ENCODE data around the gene ZDHHC11. TPM values are rescaled to one million over a fixed set of nuclear protein-coding genes. Genes with fewer than 3 reads are reported as not detected.
A peak's percentile ranks its signal among the peaks of the same experiment; 100 is the strongest.
"Not testable (repeated sequence)": the region's sequence is repeated elsewhere in the genome, so short reads cannot be mapped to it uniquely, and the experiment has no call there.

ZDHHC11 gene
- total RNA-seq, 5 donors from 2014 or later (not counting 1 experiment from before 2014, with no cell fraction given), result 6.5 to 38.0 (median 11.6) TPM

DNA sequence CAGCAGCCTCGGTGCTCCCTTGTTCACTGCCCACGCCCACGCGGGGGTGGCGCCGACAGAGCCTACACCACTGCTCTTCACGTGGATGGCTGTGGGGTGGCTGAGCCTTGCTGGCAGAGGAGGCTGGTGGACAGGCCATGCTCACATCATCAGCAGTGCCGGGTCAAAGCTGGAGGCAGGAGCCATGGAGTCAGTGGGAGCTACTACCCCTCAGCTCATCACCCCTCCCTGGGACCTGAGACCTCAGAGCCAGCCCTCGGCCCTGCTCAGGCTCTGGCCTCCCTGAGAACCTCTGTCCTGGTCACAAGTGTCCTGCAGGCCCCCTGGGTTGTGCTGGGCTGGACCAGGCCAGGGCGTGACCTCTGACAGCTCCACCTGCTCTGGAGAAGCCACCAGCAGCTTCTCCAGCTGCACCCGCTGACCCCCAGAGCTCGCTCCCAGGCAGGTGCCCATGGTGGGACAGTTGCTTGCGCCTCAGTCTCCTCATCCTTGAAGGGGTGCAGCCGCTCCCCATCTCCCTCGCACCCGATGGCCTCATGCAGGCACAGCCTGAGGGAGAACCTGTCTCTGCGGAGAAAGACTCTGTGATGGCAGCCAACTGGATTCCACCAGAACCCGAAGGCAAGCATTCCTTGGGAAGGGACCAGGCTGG, 75.8 kb downstream of the ZDHHC11 start:
- H3K27ac ChIP-seq (ENCODE audit: low read length); H3K36me3 Mint-ChIP-seq; H3K27me3 Mint-ChIP-seq; H3K4me3 Mint-ChIP-seq; ATAC-seq (replicated peaks in 1 of 4); H3K27ac Mint-ChIP-seq; H3K4me1 Mint-ChIP-seq; H3K9me3 ChIP-seq; H3K4me1 ChIP-seq (ENCODE audit: control insufficient read depth in 1 of 2, extremely low read depth in 1 of 2, insufficient read depth in 2 of 2, low read length in 2 of 2); H3K36me3 ChIP-seq (ENCODE audit: control insufficient read depth in 2 of 2, extremely low read depth in 1 of 2, insufficient read depth in 1 of 2, low read length in 1 of 2); H3K9me3 Mint-ChIP-seq; CTCF ChIA-PET; H3K27me3 ChIP-seq (replicated peaks in 1 of 2; ENCODE audit: control insufficient read depth in 2 of 2, extremely low read depth in 1 of 2, insufficient read depth in 2 of 2, low read length in 1 of 2); H3K4me3 ChIP-seq (ENCODE audit: control insufficient read depth in 1 of 2, extremely low read depth in 1 of 2, low read length in 1 of 2); POLR2A ChIA-PET: not testable (repeated sequence)
- WGBS (ENCODE audit: insufficient coverage), result 97% methylated on average over 8 of the region's 18 CpGs
- peak in 1 of 35 experiments; percentile 25 for DNase-seq

DNA sequence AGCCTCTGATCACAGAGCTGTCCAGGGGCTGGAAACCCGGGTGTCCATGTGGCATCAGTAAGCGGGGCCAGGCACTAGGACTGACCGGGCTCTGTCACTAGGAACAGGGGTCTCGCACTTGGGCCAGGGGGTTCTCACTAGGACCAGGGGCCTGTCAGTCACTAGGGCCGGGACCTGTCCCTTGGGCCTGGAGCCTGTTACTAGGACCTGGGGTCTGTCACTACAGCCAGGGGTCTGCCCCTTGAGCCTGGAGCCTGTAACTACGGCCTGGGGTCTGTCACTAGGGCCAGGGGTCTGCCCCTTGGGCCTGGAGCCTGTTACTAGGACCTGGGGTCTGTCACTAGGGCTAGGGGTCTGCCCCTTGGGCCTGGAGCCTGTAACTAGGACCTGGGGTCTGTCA, 76.5 kb downstream of the ZDHHC11 start:
- H3K27ac Mint-ChIP-seq; H3K9me3 Mint-ChIP-seq; POLR2A ChIA-PET; H3K4me1 Mint-ChIP-seq; H3K36me3 Mint-ChIP-seq; H3K4me3 Mint-ChIP-seq; H3K4me3 ChIP-seq (ENCODE audit: control insufficient read depth in 1 of 2, extremely low read depth in 1 of 2, low read length in 1 of 2); H3K36me3 ChIP-seq (ENCODE audit: control insufficient read depth in 2 of 2, extremely low read depth in 1 of 2, insufficient read depth in 1 of 2, low read length in 1 of 2); CTCF ChIA-PET; H3K4me1 ChIP-seq (ENCODE audit: control insufficient read depth in 1 of 2, extremely low read depth in 1 of 2, insufficient read depth in 2 of 2, low read length in 2 of 2); H3K27me3 Mint-ChIP-seq; H3K9me3 ChIP-seq; H3K27ac ChIP-seq (ENCODE audit: low read length); H3K27me3 ChIP-seq (replicated peaks in 1 of 2; ENCODE audit: control insufficient read depth in 2 of 2, extremely low read depth in 1 of 2, insufficient read depth in 2 of 2, low read length in 1 of 2); ATAC-seq (replicated peaks in 1 of 4): not testable (repeated sequence)
- DNase-seq, result peak in 2 of 35 experiments; percentile 16 to 23
- WGBS (ENCODE audit: insufficient coverage), result 57% methylated on average over 1 of the region's 6 CpGs

DNA sequence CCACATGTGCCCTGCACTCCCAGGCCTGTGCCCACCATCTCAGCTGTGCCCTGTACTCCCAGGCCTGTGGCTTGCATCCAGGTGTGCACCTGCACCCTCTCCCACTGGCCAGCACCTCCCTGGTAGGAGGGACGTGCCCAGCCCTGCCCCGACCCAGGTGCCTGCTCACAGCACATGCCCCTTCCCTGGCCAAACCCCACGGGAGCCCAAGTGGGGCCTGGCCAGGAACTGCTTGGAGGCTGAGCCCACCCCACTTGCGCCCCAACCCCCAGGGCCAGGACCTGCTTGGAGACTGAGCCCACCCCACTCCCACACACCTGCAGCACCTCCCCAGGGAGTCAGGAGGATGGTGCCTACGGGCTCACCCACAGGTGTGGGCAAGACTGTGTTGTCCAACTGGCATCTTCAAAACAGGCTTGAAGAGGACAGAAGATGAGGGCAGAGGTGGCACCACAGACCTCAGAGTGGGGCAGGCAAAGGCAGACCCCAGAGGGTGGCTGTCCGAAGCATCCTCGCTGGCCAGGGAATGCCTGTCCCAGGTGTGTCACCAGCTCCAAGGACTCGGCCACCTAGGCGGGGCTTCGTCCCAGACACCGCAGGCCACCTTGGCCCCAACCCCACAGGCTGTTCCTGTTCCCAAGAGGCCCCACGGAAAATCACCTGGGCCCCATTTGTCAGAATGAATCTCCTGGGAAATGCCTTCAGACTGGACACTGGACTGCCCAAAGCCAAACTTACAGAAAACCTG, 77.1 kb downstream of the ZDHHC11 start:
- Mint-ChIP-seq H3K27ac (no peak overlapping the region), H3K4me1 (no peaks in the 10 kb centered on the region)
- ATAC-seq (replicated peaks in 1 of 4), result no peak

DNA sequence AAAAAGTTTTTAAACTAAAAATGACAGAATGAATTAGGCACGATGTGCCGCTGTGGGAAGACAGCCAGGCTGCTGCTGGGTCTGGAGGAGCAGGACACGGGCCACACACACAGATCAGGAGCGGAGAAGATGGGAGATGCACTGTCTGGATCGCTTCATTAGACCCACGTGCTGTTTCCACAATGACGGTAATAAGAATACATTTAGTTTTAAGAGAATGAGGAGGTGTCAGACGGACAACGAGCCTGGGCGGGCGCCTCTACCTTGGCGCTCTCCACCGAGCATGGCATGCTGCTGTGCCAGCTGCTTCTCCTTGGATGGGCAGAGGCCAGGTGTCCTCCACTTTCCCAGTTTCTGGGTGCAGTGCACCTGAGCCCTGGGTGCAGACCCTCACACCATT, 77.9 kb downstream of the ZDHHC11 start:
- H3K9me3 Mint-ChIP-seq; H3K27me3 ChIP-seq (replicated peaks in 1 of 2; ENCODE audit: control insufficient read depth in 2 of 2, extremely low read depth in 1 of 2, insufficient read depth in 2 of 2, low read length in 1 of 2); CTCF ChIA-PET; H3K4me3 Mint-ChIP-seq; H3K36me3 ChIP-seq (ENCODE audit: control insufficient read depth in 2 of 2, extremely low read depth in 1 of 2, insufficient read depth in 1 of 2, low read length in 1 of 2); H3K4me1 Mint-ChIP-seq; POLR2A ChIA-PET; H3K4me3 ChIP-seq (ENCODE audit: control insufficient read depth in 1 of 2, extremely low read depth in 1 of 2, low read length in 1 of 2); H3K27me3 Mint-ChIP-seq; H3K36me3 Mint-ChIP-seq; H3K9me3 ChIP-seq; ATAC-seq (replicated peaks in 1 of 4); H3K27ac Mint-ChIP-seq; H3K27ac ChIP-seq (ENCODE audit: low read length); H3K4me1 ChIP-seq (ENCODE audit: control insufficient read depth in 1 of 2, extremely low read depth in 1 of 2, insufficient read depth in 2 of 2, low read length in 2 of 2): not testable (repeated sequence)
- peak in 1 of 35 experiments; percentile 12 for DNase-seq
- WGBS (ENCODE audit: insufficient coverage), result 92% methylated on average over 8 of the region's 13 CpGs

More for the DNA sequence above, 77.1 kb downstream of the ZDHHC11 start:
- Mint-ChIP-seq H3K9me3 (no peaks in the 10 kb centered on the region), H3K27me3 (peaks cover 0 to 7% of the 10 kb centered on the region in 2 donors), H3K4me3 (no peak overlapping the region), H3K36me3 (no peaks in the 10 kb centered on the region)
- DNase-seq, result peak in 2 of 35 experiments; percentile 4 to 13
- 66% methylated on average over 5 of the region's 12 CpGs for WGBS (ENCODE audit: insufficient coverage)
- Histone ChIP-seq H3K27me3 (replicated peaks in 1 of 2; ENCODE audit: control insufficient read depth in 2 of 2, extremely low read depth in 1 of 2, insufficient read depth in 2 of 2, low read length in 1 of 2) (peaks cover 0 to 2% of the 10 kb centered on the region in 2 experiments), H3K9me3 (no peaks in the 10 kb centered on the region), H3K27ac (ENCODE audit: low read length) (no peak overlapping the region), H3K4me1 (ENCODE audit: control insufficient read depth in 1 of 2, extremely low read depth in 1 of 2, insufficient read depth in 2 of 2, low read length in 2 of 2) (no peaks in the 10 kb centered on the region), H3K4me3 (ENCODE audit: control insufficient read depth in 1 of 2, extremely low read depth in 1 of 2, low read length in 1 of 2) (no peak overlapping the region), H3K36me3 (ENCODE audit: control insufficient read depth in 2 of 2, extremely low read depth in 1 of 2, insufficient read depth in 1 of 2, low read length in 1 of 2) (no peaks in the 10 kb centered on the region)
- CTCF ChIA-PET, result no interaction called here
- POLR2A ChIA-PET, result no interaction called here

DNA sequence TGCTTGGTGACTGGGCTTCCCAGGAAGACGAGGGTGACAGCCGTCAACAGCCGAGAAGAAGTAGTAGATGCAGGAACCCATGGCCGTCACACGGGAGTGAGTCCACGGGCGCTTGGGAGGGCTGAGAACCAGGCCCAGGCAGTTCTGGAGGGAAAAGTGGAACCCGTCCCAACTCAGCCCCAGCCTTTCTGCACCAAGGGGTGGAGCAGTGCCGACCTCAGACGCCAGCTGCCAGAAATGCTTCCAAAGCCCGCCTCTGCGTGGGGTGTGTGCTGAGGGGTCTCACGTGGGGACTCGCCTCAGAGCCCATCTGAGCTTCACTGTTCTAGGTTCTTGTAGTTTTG, 78.3 kb downstream of the ZDHHC11 start:
- POLR2A ChIA-PET; H3K9me3 ChIP-seq; H3K36me3 ChIP-seq (ENCODE audit: control insufficient read depth in 2 of 2, extremely low read depth in 1 of 2, insufficient read depth in 1 of 2, low read length in 1 of 2); H3K27me3 Mint-ChIP-seq; H3K4me1 ChIP-seq (ENCODE audit: control insufficient read depth in 1 of 2, extremely low read depth in 1 of 2, insufficient read depth in 2 of 2, low read length in 2 of 2); H3K4me3 Mint-ChIP-seq; H3K27ac ChIP-seq (ENCODE audit: low read length); CTCF ChIA-PET; H3K27ac Mint-ChIP-seq; ATAC-seq (replicated peaks in 1 of 4); H3K27me3 ChIP-seq (replicated peaks in 1 of 2; ENCODE audit: control insufficient read depth in 2 of 2, extremely low read depth in 1 of 2, insufficient read depth in 2 of 2, low read length in 1 of 2); H3K4me3 ChIP-seq (ENCODE audit: control insufficient read depth in 1 of 2, extremely low read depth in 1 of 2, low read length in 1 of 2); H3K4me1 Mint-ChIP-seq; H3K9me3 Mint-ChIP-seq; H3K36me3 Mint-ChIP-seq: not testable (repeated sequence)
- WGBS (ENCODE audit: insufficient coverage), result no CpG with 5 or more reads among the region's 14 CpGs
- DNase-seq, result peak in 1 of 35 experiments; percentile 7

DNA sequence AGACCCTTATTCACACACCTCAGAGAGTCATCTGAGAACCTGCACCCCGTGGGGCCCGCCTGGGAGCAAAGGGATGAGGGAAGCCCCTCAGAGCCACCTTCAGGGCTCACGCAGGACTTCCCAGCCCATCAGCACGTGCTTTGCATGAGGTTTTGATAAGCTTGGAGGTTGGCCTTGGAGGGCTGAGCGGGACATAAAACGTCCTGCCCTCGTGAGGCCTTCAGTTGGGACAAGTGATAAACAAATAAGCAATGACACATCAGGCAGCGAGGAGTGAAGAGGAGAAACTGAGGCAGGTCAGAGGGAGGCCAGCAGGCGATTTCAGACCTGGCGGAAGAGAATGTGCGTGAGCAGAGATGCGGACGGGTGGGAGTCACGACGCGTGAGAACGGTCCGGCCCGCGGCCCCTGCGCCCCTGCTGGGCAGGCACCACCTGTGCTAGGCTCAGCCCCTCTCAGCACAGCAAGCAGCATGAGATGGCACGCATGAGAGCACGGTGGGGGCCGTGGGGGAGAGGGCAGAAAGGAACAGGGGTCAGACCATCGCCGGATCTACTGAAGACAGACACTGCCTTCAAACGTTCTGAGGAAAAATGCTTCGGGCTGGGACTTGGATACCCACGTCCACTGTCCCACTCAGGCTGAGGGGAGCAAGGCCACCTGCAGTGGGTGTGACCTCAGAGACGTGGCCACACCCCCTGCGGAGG, 78.8 kb downstream of the ZDHHC11 start:
- H3K27ac Mint-ChIP-seq; ATAC-seq (replicated peaks in 1 of 4); H3K27me3 ChIP-seq (replicated peaks in 1 of 2; ENCODE audit: control insufficient read depth in 2 of 2, extremely low read depth in 1 of 2, insufficient read depth in 2 of 2, low read length in 1 of 2); POLR2A ChIA-PET; H3K4me3 Mint-ChIP-seq; H3K27me3 Mint-ChIP-seq; H3K9me3 ChIP-seq; H3K36me3 ChIP-seq (ENCODE audit: control insufficient read depth in 2 of 2, extremely low read depth in 1 of 2, insufficient read depth in 1 of 2, low read length in 1 of 2); H3K9me3 Mint-ChIP-seq; H3K4me1 ChIP-seq (ENCODE audit: control insufficient read depth in 1 of 2, extremely low read depth in 1 of 2, insufficient read depth in 2 of 2, low read length in 2 of 2); CTCF ChIA-PET; H3K4me3 ChIP-seq (ENCODE audit: control insufficient read depth in 1 of 2, extremely low read depth in 1 of 2, low read length in 1 of 2); H3K36me3 Mint-ChIP-seq; H3K4me1 Mint-ChIP-seq; H3K27ac ChIP-seq (ENCODE audit: low read length): not testable (repeated sequence)
- WGBS (ENCODE audit: insufficient coverage), result 93% methylated on average over 3 of the region's 31 CpGs
- DNase-seq, result peak in 2 of 35 experiments; percentile 7 to 10
